Upper lobe of left lung (tissue), 4 donors: Measurements from ENCODE around the gene PHACTR1.

Experiments used
- CTCF ChIP-seq, 6 experiments: fragments of 450-650 bp in 4 of 6; fragments of 200-600 bp in 2 of 6; sonication (generic) in 2 of 6; IDR thresholded peaks; one replicate each; pipeline ENCODE4 v1.5.1; 2016 to 2019; ENCODE audit warnings: antibody characterized with exemption in 6 of 6
- POLR2A ChIP-seq, 4 donors: fragments of 450-650 bp; IDR thresholded peaks; one replicate each; pipeline ENCODE4 v1.5.1; 2016 to 2017; ENCODE audit warnings: antibody characterized with exemption in 4 of 4, mild to moderate bottlenecking in 2 of 4

GRCh38 chr6:13058051-13058450 lies 341.5 kb downstream of the PHACTR1 start:
- TF ChIP-seq POLR2A (IDR thresholded peaks at IDR 0.05) = no peak
- TF ChIP-seq CTCF (IDR thresholded peaks at IDR 0.05) = no peak
